ENCODE measurements around the gene CNNM3.

Gene CNNM3

DNA sequence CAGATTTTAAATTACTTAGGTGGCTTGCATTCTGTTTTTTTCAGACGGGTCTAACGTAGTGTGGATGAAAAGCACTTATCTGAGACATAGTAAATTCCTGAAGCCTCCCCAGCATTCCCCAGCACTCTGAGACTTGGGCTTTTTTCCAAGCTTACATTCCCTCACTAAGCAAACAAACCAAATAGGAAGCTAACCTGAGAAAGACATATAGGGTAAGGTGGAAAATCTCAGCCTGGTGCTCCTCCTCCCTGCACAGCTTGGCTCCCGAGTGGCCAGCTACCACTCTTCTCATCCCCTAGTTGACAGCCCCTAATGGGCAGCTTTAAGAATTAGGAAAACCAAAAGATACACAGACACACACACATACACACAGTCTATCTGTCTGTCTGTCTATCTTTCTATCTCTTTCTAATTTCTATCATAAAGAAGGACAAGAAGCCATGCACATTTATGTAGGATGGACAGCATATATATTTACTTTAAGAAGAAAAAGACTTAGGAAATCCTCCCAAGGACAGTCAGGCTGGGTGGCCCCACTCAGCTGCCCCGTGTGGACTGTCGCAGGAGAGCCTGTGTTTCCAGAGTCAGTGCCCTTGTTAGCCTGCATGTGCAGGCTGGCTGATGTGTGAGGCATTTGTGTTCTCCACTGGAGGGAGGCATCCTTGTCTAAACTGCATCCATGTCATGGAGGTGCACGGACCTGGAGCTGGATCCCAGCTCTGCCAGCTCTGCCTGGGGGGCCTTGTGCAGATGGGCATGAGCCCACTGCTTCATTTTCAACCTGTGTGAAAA lies 8.2 kb downstream of the CNNM3 start:
- Histone ChIP-seq H3K9me3 (ENCODE audit: control insufficient read depth, insufficient read depth, low read length) (no peaks in the 10 kb centered on the region), H3K36me3 (ENCODE audit: control insufficient read depth, insufficient read depth, low read length) (peaks cover 42% of the 10 kb centered on the region), H3K4me3 (ENCODE audit: low read depth, low read length) (no peak overlapping the region), H3K27me3 (ENCODE audit: control insufficient read depth, insufficient read depth, low read length) (no peaks in the 10 kb centered on the region), H3K9ac (ENCODE audit: low read depth, low read length) (no peak overlapping the region), H3K4me1 (ENCODE audit: control insufficient read depth, insufficient read depth, low read length) (peaks cover 3% of the 10 kb centered on the region)

DNA sequence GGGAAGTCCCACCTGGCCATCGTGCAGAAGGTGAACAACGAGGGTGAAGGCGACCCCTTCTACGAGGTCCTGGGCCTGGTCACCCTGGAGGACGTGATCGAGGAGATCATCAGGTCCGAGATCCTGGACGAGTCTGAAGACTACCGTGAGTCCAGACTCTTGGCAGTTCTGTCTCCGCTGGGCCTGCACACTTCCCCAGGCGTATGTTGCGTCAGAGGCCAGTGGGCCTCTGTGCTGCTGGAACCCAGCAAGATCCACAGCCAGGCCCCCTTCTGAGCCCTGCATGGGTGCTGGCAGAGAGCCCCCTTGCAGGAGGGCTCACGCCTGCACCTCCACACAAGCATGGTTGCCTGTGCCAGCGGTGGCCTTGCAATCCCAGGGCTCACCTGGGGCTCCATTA lies 9.0 kb downstream of the CNNM3 start:
- H3K36me3 ChIP-seq (ENCODE audit: control insufficient read depth, insufficient read depth, low read length), result peaks cover 42% of the 10 kb centered on the region
- peaks cover 3% of the 10 kb centered on the region for H3K4me1 ChIP-seq (ENCODE audit: control insufficient read depth, insufficient read depth, low read length)

GRCh38 chr2:96826546-96827278 lies 10.6 kb downstream of the CNNM3 start:
- Histone ChIP-seq H3K4me3 (ENCODE audit: low read depth, low read length) (no peak overlapping the region), H3K9ac (ENCODE audit: low read depth, low read length) (no peak overlapping the region), H3K4me1 (ENCODE audit: control insufficient read depth, insufficient read depth, low read length) (no peaks in the 10 kb centered on the region), H3K36me3 (ENCODE audit: control insufficient read depth, insufficient read depth, low read length) (peaks cover 42% of the 10 kb centered on the region), H3K9me3 (ENCODE audit: control insufficient read depth, insufficient read depth, low read length) (no peaks in the 10 kb centered on the region), H3K27me3 (ENCODE audit: control insufficient read depth, insufficient read depth, low read length) (no peaks in the 10 kb centered on the region)

More for the DNA sequence above, 9.0 kb downstream of the CNNM3 start:
- Histone ChIP-seq H3K4me3 (ENCODE audit: low read depth, low read length) (no peak overlapping the region), H3K27me3 (ENCODE audit: control insufficient read depth, insufficient read depth, low read length) (no peaks in the 10 kb centered on the region), H3K9ac (ENCODE audit: low read depth, low read length) (no peak overlapping the region), H3K9me3 (ENCODE audit: control insufficient read depth, insufficient read depth, low read length) (no peaks in the 10 kb centered on the region)

- H3K9ac ChIP-seq (ENCODE audit: low read depth, low read length), result no peak overlapping the region
- H3K27me3 ChIP-seq (ENCODE audit: control insufficient read depth, insufficient read depth, low read length), result no peaks in the 10 kb centered on the region
- H3K4me3 ChIP-seq (ENCODE audit: low read depth, low read length), result no peak overlapping the region
- H3K4me1 ChIP-seq (ENCODE audit: control insufficient read depth, insufficient read depth, low read length), result peaks cover 7% of the 10 kb centered on the region
- peaks cover 42% of the 10 kb centered on the region for H3K36me3 ChIP-seq (ENCODE audit: control insufficient read depth, insufficient read depth, low read length)
- H3K9me3 ChIP-seq (ENCODE audit: control insufficient read depth, insufficient read depth, low read length), result no peaks in the 10 kb centered on the region
These were observed 12.4 kb downstream of the CNNM3 start for GRCh38 chr2:96828436-96828835.

- no peak overlapping the region for H3K4me3 ChIP-seq (ENCODE audit: low read depth, low read length)
- no peak overlapping the region for H3K9ac ChIP-seq (ENCODE audit: low read depth, low read length)
- H3K4me1 ChIP-seq (ENCODE audit: control insufficient read depth, insufficient read depth, low read length), result peaks cover 7% of the 10 kb centered on the region
- peaks cover 42% of the 10 kb centered on the region for H3K36me3 ChIP-seq (ENCODE audit: control insufficient read depth, insufficient read depth, low read length)
- H3K9me3 ChIP-seq (ENCODE audit: control insufficient read depth, insufficient read depth, low read length), result no peaks in the 10 kb centered on the region
- no peaks in the 10 kb centered on the region for H3K27me3 ChIP-seq (ENCODE audit: control insufficient read depth, insufficient read depth, low read length)
These were observed 12.8 kb downstream of the CNNM3 start for GRCh38 chr2:96828874-96829273.

- H3K36me3 ChIP-seq (ENCODE audit: control insufficient read depth, insufficient read depth, low read length), result peaks cover 40% of the 10 kb centered on the region
- H3K9ac ChIP-seq (ENCODE audit: low read depth, low read length), result no peak overlapping the region
- H3K4me1 ChIP-seq (ENCODE audit: control insufficient read depth, insufficient read depth, low read length), result peaks cover 7% of the 10 kb centered on the region
- no peaks in the 10 kb centered on the region for H3K27me3 ChIP-seq (ENCODE audit: control insufficient read depth, insufficient read depth, low read length)
- H3K4me3 ChIP-seq (ENCODE audit: low read depth, low read length), result no peak overlapping the region
- H3K9me3 ChIP-seq (ENCODE audit: control insufficient read depth, insufficient read depth, low read length), result no peaks in the 10 kb centered on the region
These were observed 14.0 kb downstream of the CNNM3 start for GRCh38 chr2:96830044-96830562.

DNA sequence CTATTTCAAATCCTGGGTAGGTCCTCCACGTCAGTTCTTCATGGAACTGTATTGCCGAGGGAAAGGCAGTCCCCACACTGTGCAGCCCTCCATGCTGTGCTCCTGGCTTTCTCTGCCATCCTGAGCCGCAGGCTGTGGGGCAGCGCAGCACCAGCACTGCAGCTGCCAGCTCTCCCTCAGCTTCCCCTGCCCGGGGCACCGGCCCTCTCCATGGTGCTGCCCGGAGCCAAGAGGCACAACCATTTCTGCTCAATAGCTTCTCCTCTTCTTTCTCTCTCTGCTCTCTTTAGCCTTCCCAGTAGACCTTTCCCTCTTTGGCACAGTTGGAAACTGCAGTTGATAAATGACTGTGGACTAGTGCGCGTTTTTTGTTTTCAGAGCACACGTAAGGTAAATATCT lies 15.6 kb downstream of the CNNM3 start:
- H3K9ac ChIP-seq (ENCODE audit: low read depth, low read length), result no peak overlapping the region
- H3K36me3 ChIP-seq (ENCODE audit: control insufficient read depth, insufficient read depth, low read length), result peaks cover 27% of the 10 kb centered on the region
- no peaks in the 10 kb centered on the region for H3K9me3 ChIP-seq (ENCODE audit: control insufficient read depth, insufficient read depth, low read length)
- no peak overlapping the region for H3K4me3 ChIP-seq (ENCODE audit: low read depth, low read length)
- H3K4me1 ChIP-seq (ENCODE audit: control insufficient read depth, insufficient read depth, low read length), result peaks cover 7% of the 10 kb centered on the region
- H3K27me3 ChIP-seq (ENCODE audit: control insufficient read depth, insufficient read depth, low read length), result no peaks in the 10 kb centered on the region

GRCh38 chr2:96832408-96832753 lies 16.3 kb downstream of the CNNM3 start:
- H3K4me3 ChIP-seq (ENCODE audit: low read depth, low read length), result peak overlapping the region; percentile 6
- peaks cover 7% of the 10 kb centered on the region for H3K4me1 ChIP-seq (ENCODE audit: control insufficient read depth, insufficient read depth, low read length)
- peaks cover 22% of the 10 kb centered on the region for H3K36me3 ChIP-seq (ENCODE audit: control insufficient read depth, insufficient read depth, low read length)
- no peaks in the 10 kb centered on the region for H3K9me3 ChIP-seq (ENCODE audit: control insufficient read depth, insufficient read depth, low read length)
- no peak overlapping the region for H3K9ac ChIP-seq (ENCODE audit: low read depth, low read length)
- H3K27me3 ChIP-seq (ENCODE audit: control insufficient read depth, insufficient read depth, low read length), result no peaks in the 10 kb centered on the region

DNA sequence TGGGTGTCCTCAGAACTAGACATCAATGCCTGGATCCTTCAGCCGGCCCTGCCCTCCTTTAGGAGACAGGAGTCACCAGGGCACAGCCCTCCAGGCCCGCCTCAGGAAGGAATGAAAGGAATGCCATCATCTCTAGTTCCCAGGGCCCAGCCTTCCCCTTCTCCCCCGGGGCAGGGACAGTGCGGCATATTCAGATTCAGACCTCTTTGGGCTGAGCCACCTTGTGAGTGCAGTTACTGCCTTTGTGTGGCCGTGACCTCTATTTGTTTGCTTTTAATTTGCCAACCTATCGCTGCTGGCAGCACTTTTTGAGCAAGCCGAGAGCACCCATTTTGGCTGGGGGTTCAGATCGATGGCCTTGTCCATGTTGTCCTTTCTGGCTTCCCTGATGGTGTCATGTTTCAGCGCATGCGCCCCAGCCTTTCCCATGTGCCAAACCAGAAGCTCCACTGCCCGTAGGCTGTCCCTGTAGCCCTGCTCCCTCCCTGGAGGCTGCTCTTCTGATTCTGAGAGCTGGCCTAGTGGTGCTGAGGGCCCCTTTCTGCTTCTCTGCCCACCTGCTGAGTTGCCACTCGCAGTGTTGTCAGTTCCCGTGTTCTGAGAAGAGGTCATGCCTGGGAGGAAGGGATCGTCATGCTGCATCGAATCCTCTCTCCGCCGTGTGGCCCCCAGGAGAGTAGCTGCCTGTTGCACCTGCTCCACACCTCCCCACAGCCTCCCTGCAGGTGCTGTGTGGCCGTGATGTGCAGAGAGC lies 16.9 kb downstream of the CNNM3 start:
- H3K4me1 ChIP-seq (ENCODE audit: control insufficient read depth, insufficient read depth, low read length), result peaks cover 7% of the 10 kb centered on the region
- H3K4me3 ChIP-seq (ENCODE audit: low read depth, low read length), result peak overlapping the region; percentile 6
- H3K36me3 ChIP-seq (ENCODE audit: control insufficient read depth, insufficient read depth, low read length), result peaks cover 21% of the 10 kb centered on the region
- H3K9me3 ChIP-seq (ENCODE audit: control insufficient read depth, insufficient read depth, low read length), result no peaks in the 10 kb centered on the region
- H3K27me3 ChIP-seq (ENCODE audit: control insufficient read depth, insufficient read depth, low read length), result no peaks in the 10 kb centered on the region
- no peak overlapping the region for H3K9ac ChIP-seq (ENCODE audit: low read depth, low read length)

DNA sequence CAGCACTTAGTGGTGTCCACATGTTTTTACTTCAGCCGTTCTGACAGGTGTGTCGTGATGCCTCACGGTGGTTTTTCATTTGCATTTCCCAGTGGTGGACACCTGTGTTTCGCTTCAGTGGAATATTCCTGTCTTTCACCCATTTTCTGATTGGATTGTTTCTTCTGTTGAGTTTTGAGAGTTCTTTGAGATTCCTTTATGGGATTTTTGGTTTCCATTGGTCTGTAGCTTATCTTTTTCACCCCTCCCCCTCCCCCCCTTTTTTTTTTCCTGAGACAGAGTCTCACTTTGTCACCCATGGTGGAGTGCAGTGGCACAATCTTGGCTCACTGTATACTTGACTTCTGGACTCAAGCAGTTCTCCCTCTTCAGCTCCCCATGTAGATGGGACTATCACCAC lies 19.8 kb downstream of the CNNM3 start:
- Histone ChIP-seq H3K4me1 (ENCODE audit: control insufficient read depth, insufficient read depth, low read length) (peaks cover 7% of the 10 kb centered on the region), H3K9ac (ENCODE audit: low read depth, low read length) (no peak overlapping the region), H3K27me3 (ENCODE audit: control insufficient read depth, insufficient read depth, low read length) (no peaks in the 10 kb centered on the region), H3K9me3 (ENCODE audit: control insufficient read depth, insufficient read depth, low read length) (no peaks in the 10 kb centered on the region), H3K4me3 (ENCODE audit: low read depth, low read length) (no peak overlapping the region), H3K36me3 (ENCODE audit: control insufficient read depth, insufficient read depth, low read length) (peaks cover 14% of the 10 kb centered on the region)

DNA sequence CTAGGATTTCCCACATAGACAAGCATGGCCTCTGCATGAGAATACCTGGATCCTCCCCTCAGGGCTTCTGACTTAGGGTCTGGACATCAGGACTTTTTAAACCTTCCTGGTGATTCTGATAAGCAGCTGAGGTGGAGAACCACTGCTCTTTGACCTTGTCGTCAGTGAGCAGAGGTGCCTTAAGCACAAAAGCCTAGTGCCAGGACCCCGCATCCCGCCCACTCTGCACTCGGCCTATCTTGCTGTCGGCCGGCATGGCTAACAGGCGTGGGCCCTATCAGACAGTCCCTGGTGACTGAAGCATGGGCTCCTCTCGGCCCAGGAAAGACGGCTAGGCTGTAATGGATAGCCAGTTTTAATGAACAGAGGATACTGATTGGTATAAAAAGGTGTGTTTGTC lies 21.5 kb downstream of the CNNM3 start:
- peaks cover 14% of the 10 kb centered on the region for H3K36me3 ChIP-seq (ENCODE audit: control insufficient read depth, insufficient read depth, low read length)
- H3K27me3 ChIP-seq (ENCODE audit: control insufficient read depth, insufficient read depth, low read length), result no peaks in the 10 kb centered on the region
- no peak overlapping the region for H3K9ac ChIP-seq (ENCODE audit: low read depth, low read length)
- H3K9me3 ChIP-seq (ENCODE audit: control insufficient read depth, insufficient read depth, low read length), result no peaks in the 10 kb centered on the region
- no peak overlapping the region for H3K4me3 ChIP-seq (ENCODE audit: low read depth, low read length)
- H3K4me1 ChIP-seq (ENCODE audit: control insufficient read depth, insufficient read depth, low read length), result peaks cover 4% of the 10 kb centered on the region

Measured in iPS-15b (cell line).